K562 (cell line): ENCODE results near the gene MCC.

Source experiments
- ADNP ChIP-seq: fragments of 200-800 bp; sonication (Bioruptor generic); IDR thresholded peaks from 2 replicates; pipeline ENCODE4 v1.6.1; 2016; ENCODE audit warnings: missing genetic modification characterization, missing compliant biosample characterization
- ATF1 ChIP-seq, 2 experiments: fragments of 450-650 bp in 1 of 2; IDR thresholded peaks; 2 replicates each; pipeline ENCODE4 v1.6.1; 2016; ENCODE audit warnings: missing compliant biosample characterization in 1 of 2, missing genetic modification characterization in 1 of 2
- ATF2 ChIP-seq: sonication (generic); formaldehyde crosslinking; IDR thresholded peaks from 2 replicates; pipeline ENCODE4 v1.8.1; 2022; ENCODE audit warnings: missing genetic modification reagents
- CTCF ChIP-seq, 3 experiments: IDR thresholded peaks in 2 of 3; conservative IDR thresholded peaks in 1 of 3; 2 replicates each; pipeline ENCODE4 v1.5.1; 2011 to 2012; ENCODE audit warnings: low read length in 3 of 3, mild to moderate bottlenecking in 3 of 3, control low read depth in 2 of 3, improper control_type of control experiment in 1 of 3, inconsistent platforms in 1 of 3, low read depth in 1 of 3, mixed read lengths in 1 of 3, moderate library complexity in 1 of 3; ENCODE audit not compliant: insufficient read depth in 2 of 3
- DMBX1 ChIP-seq: fragments of 250-450 bp; sonication (Bioruptor Pico); IDR thresholded peaks from 2 replicates; pipeline ENCODE4 v1.8.0; 2022; ENCODE audit warnings: inconsistent platforms, mild to moderate bottlenecking, moderate library complexity, borderline replicate concordance
- EP300 ChIP-seq: IDR thresholded peaks from 2 replicates; pipeline ENCODE4 v1.6.1; 2012; ENCODE audit warnings: low read length, improper control_type of control experiment
- FOXM1 ChIP-seq, 2 experiments: fragments of 450-650 bp in 1 of 2; sonication (generic) in 1 of 2; formaldehyde crosslinking in 1 of 2; IDR thresholded peaks; 2 replicates each; pipeline versions ENCODE4 v1.6.1 to v1.9.0; 2017 to 2022; ENCODE audit warnings: low read depth in 2 of 2, mild to moderate bottlenecking in 2 of 2, missing genetic modification reagents in 1 of 2, moderate library complexity in 1 of 2
- JUNB ChIP-seq: fragments of 450-650 bp; formaldehyde crosslinking; conservative IDR thresholded peaks from 2 replicates; pipeline ENCODE4 v1.4.0; 2020; ENCODE audit warnings: mild to moderate bottlenecking
- NFIC ChIP-seq: fragments of 450-650 bp; IDR thresholded peaks from 2 replicates; pipeline ENCODE4 v1.6.1; 2017; ENCODE audit warnings: mild to moderate bottlenecking, inconsistent platforms
- RBBP5 ChIP-seq: fragments of 200-600 bp; sonication (generic); IDR thresholded peaks from 2 replicates; pipeline ENCODE4 v1.6.1; 2012; ENCODE audit warnings: borderline replicate concordance, mild to moderate bottlenecking, low read length, control low read depth, inconsistent platforms; ENCODE audit not compliant: insufficient read depth, poor library complexity, severe bottlenecking
- RNF219 ChIP-seq: fragments of 250-450 bp; sonication (Bioruptor Pico); IDR thresholded peaks from 2 replicates; pipeline ENCODE4 v1.5.0; 2022; ENCODE audit warnings: mild to moderate bottlenecking
- TRIM24 ChIP-seq, 2 experiments: fragments of 450-650 bp; IDR thresholded peaks; 2 replicates each; pipeline ENCODE4 v1.6.1; 2016
- ZNF316 ChIP-seq: fragments of 450-650 bp; IDR thresholded peaks from 2 replicates; pipeline ENCODE4 v1.6.1; 2016
- ZNF583 ChIP-seq: fragments of 250-450 bp; sonication (Bioruptor Pico); IDR thresholded peaks from 2 replicates; pipeline ENCODE4 v1.4.0; 2020

- TF ChIP-seq DMBX1 (CRISPR knock-in tag) (no peak), TRIM24 (IDR thresholded peaks at IDR 0.05) (no peak), NFIC (no peak), ZNF583 (CRISPR knock-in tag) (no peak), CTCF (IDR thresholded peaks at IDR 0.05 in 2 of 3, conservative IDR thresholded peaks at IDR 0.05 in 1 of 3; ENCODE audit: insufficient read depth in 2 of 3, low read depth in 1 of 3, low read length in 3 of 3) (no peak), ADNP (no peak), RBBP5 (no peak), FOXM1 (IDR thresholded peaks at IDR 0.05; ENCODE audit: low read depth) (no peak), FOXM1 (CRISPR knock-in tag; IDR thresholded peaks at IDR 0.05; ENCODE audit: low read depth) (no peak), ATF1 (CRISPR knock-in tag; IDR thresholded peaks at IDR 0.05) (no peak), ATF1 (tag; IDR thresholded peaks at IDR 0.05) (no peak), RNF219 (CRISPR knock-in tag) (no peak), ZNF316 (no peak), ATF2 (CRISPR knock-in tag) (no peak), EP300 (no peak), JUNB (CRISPR knock-in tag) (no peak)
These were observed 490.0 kb downstream of the MCC start for GRCh38 chr5:112998296-112998695.
